Fibroblast of lung (primary cell): ENCODE results near the gene PALB2.

ENCODE experiments used
- EZH2 ChIP-seq: IDR thresholded peaks from 2 replicates; pipeline ENCODE4 v1.5.1; 2012; ENCODE audit warnings: low read length, control low read depth, mild to moderate bottlenecking; ENCODE audit errors: missing control alignments
- TF ChIP-seq, protein P1 (sequence below), 2 donors: IDR thresholded peaks in 1 of 2; conservative IDR thresholded peaks in 1 of 2; 1 replicate in 1 of 2; 2 replicates in 1 of 2; pipeline ENCODE4 v1.5.1; 2011 to 2012; ENCODE audit warnings: low read length in 2 of 2, control low read depth in 1 of 2, inconsistent platforms in 1 of 2, low read depth in 1 of 2, mild to moderate bottlenecking in 1 of 2

GRCh38 chr16:23683487-23683886 lies 42.4 kb upstream of the PALB2 start:
- TF ChIP-seq, protein P1, sequence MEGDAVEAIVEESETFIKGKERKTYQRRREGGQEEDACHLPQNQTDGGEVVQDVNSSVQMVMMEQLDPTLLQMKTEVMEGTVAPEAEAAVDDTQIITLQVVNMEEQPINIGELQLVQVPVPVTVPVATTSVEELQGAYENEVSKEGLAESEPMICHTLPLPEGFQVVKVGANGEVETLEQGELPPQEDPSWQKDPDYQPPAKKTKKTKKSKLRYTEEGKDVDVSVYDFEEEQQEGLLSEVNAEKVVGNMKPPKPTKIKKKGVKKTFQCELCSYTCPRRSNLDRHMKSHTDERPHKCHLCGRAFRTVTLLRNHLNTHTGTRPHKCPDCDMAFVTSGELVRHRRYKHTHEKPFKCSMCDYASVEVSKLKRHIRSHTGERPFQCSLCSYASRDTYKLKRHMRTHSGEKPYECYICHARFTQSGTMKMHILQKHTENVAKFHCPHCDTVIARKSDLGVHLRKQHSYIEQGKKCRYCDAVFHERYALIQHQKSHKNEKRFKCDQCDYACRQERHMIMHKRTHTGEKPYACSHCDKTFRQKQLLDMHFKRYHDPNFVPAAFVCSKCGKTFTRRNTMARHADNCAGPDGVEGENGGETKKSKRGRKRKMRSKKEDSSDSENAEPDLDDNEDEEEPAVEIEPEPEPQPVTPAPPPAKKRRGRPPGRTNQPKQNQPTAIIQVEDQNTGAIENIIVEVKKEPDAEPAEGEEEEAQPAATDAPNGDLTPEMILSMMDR (conservative IDR thresholded peaks at IDR 0.05 in 1 of 2, IDR thresholded peaks at IDR 0.05 in 1 of 2; ENCODE audit: low read depth in 1 of 2, low read length in 2 of 2) = no peak
- TF ChIP-seq EZH2 = no peak
